GM12878 (cell line): ENCODE results near the gene YARS1. TPM values are rescaled to one million over a fixed set of nuclear protein-coding genes. Genes with fewer than 3 reads are reported as not detected.

Experiments used
- ATAC-seq: fragments of 200-7000 bp; cut with Tn5 transposase; 3 replicates; pipeline ENCODE4 v1.9.1; 2020; ENCODE audit warnings: mild to moderate bottlenecking, moderate library complexity
- BruUV-seq: library from RNA; stranded (reverse); fragments of 400-500 nt; replicated peaks from 2 replicates; lab custom pipeline; 2021; lab: Mats Ljungman, UMichigan
- CTCF ChIA-PET: fragments of 300-600 bp; sonication (Branson Sonifier 250); formaldehyde crosslinking; extraction: SDS; loops from one replicate; lab custom pipeline; 2021; ENCODE audit warnings: inconsistent platforms; lab: Yijun Ruan, JAX
- POLR2A ChIA-PET: fragments of 350-600 bp; formaldehyde crosslinking; extraction: SDS; loops from one replicate; lab custom pipeline; 2021; ENCODE audit warnings: inconsistent platforms; lab: Charles Lee
- RAD21 ChIA-PET: fragments of 300-600 bp; sonication (Branson Sonifier 250); formaldehyde crosslinking; loops from one replicate; lab custom pipeline; 2023; ENCODE audit warnings: antibody characterized with exemption; ENCODE audit not compliant: unreplicated experiment; lab: Charles Lee
- SMC1A ChIA-PET: fragments of 300-600 bp; sonication (Branson Sonifier 250); formaldehyde crosslinking; loops from one replicate; lab custom pipeline; 2023; ENCODE audit not compliant: unreplicated experiment, uncharacterized antibody; lab: Charles Lee
- DNase-seq: peaks from one replicate; pipeline ENCODE4 v3.0.0-alpha.2; 2011; ENCODE audit warnings: low read depth, low spot score
- FAIRE-seq: peaks from 3 replicates; lab custom pipeline; 2011; peaks lifted over from hg19 to GRCh38; lab: Jason Lieb, UNC
- H2AFZ ChIP-seq: 2 replicates; pipeline ENCODE4 v1.6.0; 2011; ENCODE audit warnings: low read depth, low read length, control low read depth; ENCODE audit not compliant: control insufficient read depth
- H3K27ac ChIP-seq: 2 replicates; pipeline ENCODE4 v1.5.1; 2011; ENCODE audit warnings: control low read depth; ENCODE audit not compliant: control insufficient read depth, insufficient read depth
- H3K27me3 ChIP-seq, 2 experiments: replicated peaks in 1 of 2; 2 replicates each; pipeline versions ENCODE4 v1.6.0 to v1.6.1; 2011; ENCODE audit warnings: low read length in 1 of 2; ENCODE audit not compliant: control insufficient read depth in 2 of 2, insufficient read depth in 2 of 2
- H3K36me3 ChIP-seq, 2 experiments: 2 replicates each; pipeline ENCODE4 v1.5.1; 2011; ENCODE audit warnings: low read length in 1 of 2; ENCODE audit not compliant: control insufficient read depth in 2 of 2, insufficient read depth in 2 of 2
- H3K4me1 ChIP-seq: 2 replicates; pipeline ENCODE4 v1.6.1; 2011; ENCODE audit warnings: mild to moderate bottlenecking, low read length, moderate library complexity, mixed read lengths; ENCODE audit not compliant: control insufficient read depth, insufficient read depth
- H3K4me2 ChIP-seq: 2 replicates; pipeline ENCODE4 v1.6.0; 2011; ENCODE audit warnings: control low read depth; ENCODE audit not compliant: control insufficient read depth, insufficient read depth
- H3K4me3 ChIP-seq: fragments of 200-600 bp; sonication (generic); 2 replicates; pipeline ENCODE4 v1.5.1; 2016
- H3K79me2 ChIP-seq: 2 replicates; pipeline ENCODE4 v1.6.0; 2011; ENCODE audit warnings: low read length; ENCODE audit not compliant: control insufficient read depth, insufficient read depth
- H3K9ac ChIP-seq: 2 replicates; pipeline ENCODE4 v1.8.0; 2011; ENCODE audit warnings: low read length, control low read depth, mixed read lengths; ENCODE audit not compliant: control insufficient read depth, insufficient read depth
- H3K9me3 ChIP-seq: replicated peaks from 3 replicates; pipeline ENCODE4 v1.5.1; 2011; ENCODE audit warnings: mild to moderate bottlenecking, low read length; ENCODE audit not compliant: control insufficient read depth, insufficient read depth
- H4K20me1 ChIP-seq: 2 replicates; pipeline ENCODE4 v1.6.0; 2011; ENCODE audit not compliant: control insufficient read depth, insufficient read depth
- E4F1 ChIP-seq: fragments of 450-650 bp; IDR thresholded peaks from 2 replicates; pipeline ENCODE4 v1.6.1; 2018; ENCODE audit warnings: borderline replicate concordance, mild to moderate bottlenecking; ENCODE audit not compliant: partially characterized antibody
- FOS ChIP-seq: IDR thresholded peaks from 3 replicates; pipeline ENCODE4 v1.6.1; 2011; ENCODE audit warnings: borderline replicate concordance; ENCODE audit not compliant: insufficient read length; ENCODE audit errors: extremely low read depth
- MTA2 ChIP-seq: fragments of 450-650 bp; IDR thresholded peaks from 2 replicates; pipeline ENCODE4 v1.6.1; 2016; ENCODE audit warnings: low read depth, mild to moderate bottlenecking, moderate library complexity
- NR2C2 ChIP-seq: IDR thresholded peaks from 2 replicates; pipeline ENCODE4 v1.6.1; 2011; ENCODE audit warnings: borderline replicate concordance, low read depth; ENCODE audit not compliant: control insufficient read depth, insufficient read length
- PKNOX1 ChIP-seq: fragments of 450-650 bp; IDR thresholded peaks from 2 replicates; pipeline ENCODE4 v1.6.1; 2016; ENCODE audit warnings: mild to moderate bottlenecking
- RELB ChIP-seq: fragments of 450-650 bp; IDR thresholded peaks from 2 replicates; pipeline ENCODE4 v1.6.1; 2017; ENCODE audit warnings: low read depth, mild to moderate bottlenecking, moderate library complexity
- SMAD5 ChIP-seq: IDR thresholded peaks from 2 replicates; pipeline ENCODE4 v1.6.1; 2016; ENCODE audit warnings: antibody characterized with exemption, low read depth
- ZNF687 ChIP-seq: fragments of 450-650 bp; IDR thresholded peaks from 2 replicates; pipeline ENCODE4 v1.6.1; 2017; ENCODE audit warnings: mild to moderate bottlenecking, moderate library complexity
- ZZZ3 ChIP-seq: IDR thresholded peaks from 2 replicates; pipeline ENCODE4 v1.6.1; 2011; ENCODE audit warnings: low read depth; ENCODE audit not compliant: control insufficient read depth, insufficient read length
- WGBS: methylation state at CpG from one replicate; pipeline ENCODE4 v1.1.6; 2016; ENCODE audit warnings: low lambda C conversion rate; ENCODE audit not compliant: insufficient replicate concordance, insufficient coverage; ENCODE audit errors: missing lambda C conversion rate; 5-methylcytosine and 5-hydroxymethylcytosine counted together
- in situ Hi-C: fragments of 300-500 bp; cut with MboI; formaldehyde crosslinking; loops from 9 replicates; pipeline ENCODE4 v1.14.3; 2018; ENCODE audit warnings: mixed read lengths
- intact Hi-C: fragments of 100-400 bp; cut with micrococcal nuclease; formaldehyde crosslinking; loops from one replicate; pipeline ENCODE4 v1.14.2; 2022; ENCODE audit not compliant: unreplicated experiment
- polyA plus RNA-seq, 11 experiments: library from polyadenylated mRNA; depleted of rRNA in 4 of 11; unstranded in 6 of 11; stranded (reverse) in 5 of 11; fragments of >200 nt; fragmentation: Nextera tagmentation in 4 of 11; fragmentation: Illumina TruSeq in 1 of 11; extraction: Ambion mirVana in 4 of 11; extraction: Trizol in 1 of 11; gene quantifications; 1 replicate in 1 of 11; 2 replicates in 10 of 11; pipeline versions ENCODE4 v1.2.1 to v1.2.3, GENCODE V29; 2011 to 2016; ENCODE audit warnings: inconsistent platforms in 2 of 11, missing spikeins in 2 of 11, low read depth in 1 of 11
- total RNA-seq, 4 experiments: library from RNA; depleted of rRNA in 3 of 4; stranded (reverse); fragments of >200 nt in 3 of 4; fragmentation: Illumina TruSeq in 1 of 4; extraction: Trizol in 1 of 4; gene quantifications; 2 replicates each; pipeline versions ENCODE4 v1.2.1 to v1.2.3, GENCODE V29; 2013 to 2021

Gene YARS1
- total and polyA plus RNA-seq, 10 of the 15 experiments (the other 5 are each of a cell fraction or from before 2014, with no cell fraction given) = 39.9 to 202 (median 136) TPM

GRCh38 chr1:32761253-32761877 is 55.8 kb downstream of the YARS1 start:
- TF ChIP-seq ZNF687 = peak; percentile 53; the same call in 1 of the 2 replicates
- no peak for TF ChIP-seq FOS
- TF ChIP-seq ZZZ3 = no peak
- no peak for TF ChIP-seq E4F1
- no peak for TF ChIP-seq SMAD5
- TF ChIP-seq RELB = peak; percentile 39; the same call in 1 of the 2 replicates
- TF ChIP-seq NR2C2 = no peak
- TF ChIP-seq PKNOX1 = peak; percentile 47; the same call in 1 of the 2 replicates
- no peak for TF ChIP-seq MTA2
- DNase-seq (peak; percentile 26), FAIRE-seq (no peak), ATAC-seq (peak; percentile 75)
- in situ Hi-C loops = no loop called here
- BruUV-seq = no TSS peak
- Histone ChIP-seq H2AFZ (peak overlapping the region; percentile 28), H3K4me2 (no peak overlapping the region), H3K4me1 (peaks cover 14% of the 10 kb centered on the region), H3K36me3 (no peaks in the 10 kb centered on the region), H3K9ac (no peak overlapping the region), H3K27ac (no peak overlapping the region), H4K20me1 (no peaks in the 10 kb centered on the region), H3K4me3 (no peak overlapping the region), H3K27me3 (no peaks in the 10 kb centered on the region; a peak in 1 of 4 replicates), H3K79me2 (no peaks in the 10 kb centered on the region), H3K9me3 (no peaks in the 10 kb centered on the region)
- ChIA-PET RAD21 (interaction anchor here (0.6 to 1.8 kb wide), 6 partner anchors 13 to 360 kb away, joined by 3 to 7 read pairs (median 4); no protein-coding TSS in a partner anchor), SMC1A (interaction anchor here (0.8 to 1.9 kb wide), 7 partner anchors 9 to 55 kb away, joined by 3 to 12 read pairs (median 4); no protein-coding TSS in a partner anchor), POLR2A (interaction anchor here (0.6 kb wide), 1 partner anchor 1163 kb away, joined by 3 read pairs; no protein-coding TSS in a partner anchor), CTCF (interaction anchor here (0.9 to 4.0 kb wide), 5 partner anchors 12 to 241 kb away, joined by 3 to 24 read pairs (median 7); no protein-coding TSS in a partner anchor)
- WGBS = 21% methylated on average over 10 of the region's 10 CpGs
- intact Hi-C loops = no loop called here
